ENCODE results near the gene SRGN.
"Not testable (repeated sequence)": the region's sequence is repeated elsewhere in the genome, so short reads cannot be mapped to it uniquely, and the experiment has no call there.

The SRGN gene, protein sequence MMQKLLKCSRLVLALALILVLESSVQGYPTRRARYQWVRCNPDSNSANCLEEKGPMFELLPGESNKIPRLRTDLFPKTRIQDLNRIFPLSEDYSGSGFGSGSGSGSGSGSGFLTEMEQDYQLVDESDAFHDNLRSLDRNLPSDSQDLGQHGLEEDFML

DNA sequence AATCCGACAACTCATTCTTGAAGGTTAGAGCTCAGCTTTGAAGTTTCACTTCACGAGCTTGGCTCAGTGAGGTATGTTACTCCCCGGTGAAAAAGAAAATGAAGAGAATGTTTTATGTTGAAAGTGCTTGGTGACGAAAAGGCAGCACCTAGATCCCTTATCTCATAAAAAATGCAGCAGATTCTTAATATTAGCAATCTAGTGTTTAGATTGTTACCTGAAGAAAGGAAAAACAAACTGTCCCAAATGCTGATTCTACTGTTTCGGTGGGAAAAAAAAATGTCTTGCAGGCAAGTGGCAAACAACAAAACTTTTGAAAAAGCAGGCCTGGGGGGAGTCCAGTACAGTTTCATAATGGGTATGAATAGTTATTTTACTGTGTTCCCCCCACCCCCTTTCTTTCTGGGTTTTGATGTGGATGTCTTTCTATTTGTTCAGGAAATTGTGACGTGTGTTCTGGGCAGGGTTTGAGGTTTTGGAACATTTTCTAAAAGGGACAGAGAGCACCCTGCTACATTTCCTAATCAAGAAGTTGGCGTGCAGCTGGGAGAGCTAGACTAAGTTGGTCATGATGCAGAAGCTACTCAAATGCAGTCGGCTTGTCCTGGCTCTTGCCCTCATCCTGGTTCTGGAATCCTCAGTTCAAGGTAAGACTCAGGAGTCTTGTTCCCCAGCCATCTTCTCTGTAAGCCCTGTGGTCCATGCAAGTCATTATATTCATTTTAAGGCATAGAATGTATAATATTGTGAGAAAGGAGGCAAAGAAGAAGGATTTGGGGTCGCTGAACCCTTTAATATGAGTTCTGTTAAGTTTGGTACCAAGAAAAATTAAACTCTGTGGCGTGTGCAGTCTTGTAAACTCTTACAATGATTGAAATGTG, at the start of gene SRGN:
Gene SRGN (plus strand): TSS at position 514 of the 881 bp plus-strand sequence. CDS start 55 bp downstream, at position 569.
- DNase-seq (ENCODE audit: low read depth), result peak; percentile 95

DNA sequence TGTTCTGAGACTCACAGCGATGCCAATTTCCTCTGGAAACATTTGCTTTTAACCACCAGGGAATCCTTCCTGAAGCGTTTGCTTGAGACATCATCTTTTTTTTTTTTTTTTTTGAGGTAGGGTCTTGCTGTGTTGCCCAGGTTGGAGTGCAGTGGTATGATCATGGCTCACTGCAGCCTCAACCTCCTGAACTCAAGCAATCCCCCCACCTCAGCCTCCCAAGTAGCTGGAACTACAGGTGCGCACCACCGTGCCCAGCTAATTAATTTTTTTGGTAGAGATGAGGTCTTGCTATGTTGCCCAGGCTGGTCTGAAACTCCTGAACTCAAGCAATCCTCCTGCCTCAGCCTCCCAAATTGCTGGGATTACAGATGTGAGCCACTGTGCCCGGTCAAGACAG, 47.0 kb upstream of the SRGN start:
- DNase-seq (ENCODE audit: low read depth), result not testable (repeated sequence)

DNA sequence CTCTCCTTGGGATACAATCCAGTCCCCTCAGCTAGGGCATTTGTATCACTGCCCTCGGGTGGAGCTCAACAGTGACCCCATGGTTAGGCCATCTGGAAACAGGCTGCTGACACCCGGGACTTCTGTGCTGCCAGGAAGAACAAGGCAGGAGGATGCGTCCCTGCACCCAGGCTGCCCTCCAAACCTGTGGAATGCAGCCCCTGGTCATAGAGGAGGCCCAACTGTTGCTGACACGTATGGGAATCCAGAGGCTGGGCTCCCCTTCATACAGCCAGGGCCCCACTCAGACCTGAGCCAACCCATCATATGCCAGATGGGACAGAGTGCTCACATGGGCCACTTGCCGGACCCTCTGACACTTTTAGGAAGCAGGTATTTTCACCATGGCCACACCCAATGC, 45.5 kb upstream of the SRGN start:
- DNase-seq (ENCODE audit: low read depth), result no peak

DNA sequence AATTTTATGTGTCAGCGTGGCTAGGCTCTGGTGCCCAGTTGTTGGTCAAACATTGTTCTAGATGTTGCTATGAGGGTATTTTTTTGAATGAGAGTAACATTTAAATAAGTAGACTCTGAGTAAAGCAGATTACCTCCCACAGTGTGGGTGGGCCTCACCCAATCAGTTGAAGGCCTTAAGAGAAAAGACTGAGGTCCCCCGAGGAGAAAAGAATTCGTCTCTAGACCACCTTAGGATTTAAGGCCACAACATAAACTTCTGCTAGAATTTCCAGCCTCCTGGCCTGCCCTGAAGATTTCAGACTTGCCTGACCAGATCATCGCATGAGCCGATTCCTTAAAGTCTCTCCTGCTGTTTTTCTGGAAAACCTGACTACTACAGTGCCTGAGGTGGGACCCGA, 45.1 kb upstream of the SRGN start:
- no peak for DNase-seq (ENCODE audit: low read depth)

DNA sequence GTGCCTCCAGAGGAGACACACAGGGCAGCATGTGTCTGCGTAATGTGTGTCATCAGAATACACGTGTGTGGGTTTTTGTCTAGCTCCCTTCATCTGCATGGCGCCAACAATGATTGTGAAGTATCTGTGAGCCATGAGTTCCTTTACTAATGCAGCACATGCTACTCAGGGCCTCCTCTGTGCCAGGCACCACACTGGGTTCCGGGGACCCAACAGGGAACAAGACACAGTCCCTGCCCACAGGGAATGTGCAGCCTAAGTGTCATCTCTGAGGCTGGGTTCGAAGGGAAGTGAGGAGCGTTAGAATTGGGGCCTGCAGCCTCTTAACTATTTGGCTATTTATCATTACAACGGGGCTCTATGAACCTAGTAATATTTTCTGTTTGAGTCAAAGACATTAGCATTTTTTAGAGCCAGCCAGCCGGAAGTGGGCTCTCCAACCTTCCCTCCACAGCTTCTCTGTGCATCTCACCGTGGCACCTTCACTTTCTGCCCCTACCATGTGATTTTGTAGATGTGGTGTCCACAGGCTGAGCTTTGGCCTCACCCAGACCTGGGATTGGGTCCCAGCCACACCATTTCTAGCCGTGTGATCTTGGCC, 43.9 kb upstream of the SRGN start:
- DNase-seq (ENCODE audit: low read depth), result no peak

DNA sequence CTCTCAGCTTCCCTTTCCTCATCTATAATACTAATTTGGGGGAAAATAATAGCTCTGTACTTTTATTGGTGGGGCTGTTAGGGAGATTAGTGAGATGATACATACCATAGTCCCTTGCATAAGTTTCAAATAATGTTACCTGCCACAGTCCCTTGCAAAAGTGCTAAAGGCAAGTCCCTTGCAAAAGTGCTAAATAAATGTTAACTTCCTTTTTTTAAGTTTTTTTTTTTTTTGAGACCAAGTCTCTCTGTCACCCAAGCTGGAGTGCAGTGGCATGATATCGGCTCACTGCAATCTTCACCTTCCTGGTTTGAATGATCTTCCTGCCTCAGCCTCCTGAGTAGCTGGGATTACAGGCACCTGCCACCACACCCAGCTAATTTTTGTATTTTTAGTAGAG, 43.4 kb upstream of the SRGN start:
- DNase-seq (ENCODE audit: low read depth), result no peak

DNA sequence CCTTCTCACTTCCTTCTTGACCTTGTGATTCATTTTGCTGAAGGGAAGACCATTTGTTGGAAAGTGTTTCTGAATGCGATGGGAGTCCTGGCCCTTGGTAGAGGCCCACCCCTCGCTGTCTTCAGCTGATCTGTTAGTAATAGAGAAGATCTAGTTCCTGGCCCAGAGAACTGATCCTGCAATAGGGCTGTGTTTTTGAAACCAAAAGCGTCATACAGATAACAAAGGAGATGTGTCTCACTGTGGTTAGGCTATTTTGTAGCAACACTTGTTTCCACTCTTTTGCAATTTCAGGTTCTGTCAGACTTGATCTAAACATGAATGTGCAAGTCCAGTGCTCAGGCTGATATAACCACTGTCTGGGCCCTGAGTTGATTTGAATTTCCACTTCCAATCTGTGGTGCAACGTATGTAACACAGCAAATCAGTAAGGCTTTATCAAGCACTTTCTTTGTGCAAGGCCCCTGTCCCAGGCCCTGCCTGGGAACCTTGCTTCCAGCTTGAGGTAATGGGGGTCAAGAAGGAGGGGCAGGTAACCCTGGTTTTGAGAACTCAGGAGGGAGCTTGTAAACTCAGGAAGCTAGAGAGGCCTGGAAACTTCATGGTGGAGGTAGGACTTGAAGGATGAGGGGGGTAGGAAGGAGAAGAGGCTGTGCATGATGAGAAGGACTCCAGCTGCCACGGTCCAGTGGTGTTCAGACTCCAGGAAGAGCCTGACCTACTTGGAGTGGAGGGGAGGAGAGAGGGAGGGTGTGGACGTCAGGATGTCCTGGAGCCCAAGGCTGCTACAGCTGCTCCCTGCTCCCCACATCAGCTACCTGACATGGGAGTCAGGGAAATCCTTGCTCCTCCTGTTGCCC, 42.2 kb upstream of the SRGN start:
- no peak for DNase-seq (ENCODE audit: low read depth)

DNA sequence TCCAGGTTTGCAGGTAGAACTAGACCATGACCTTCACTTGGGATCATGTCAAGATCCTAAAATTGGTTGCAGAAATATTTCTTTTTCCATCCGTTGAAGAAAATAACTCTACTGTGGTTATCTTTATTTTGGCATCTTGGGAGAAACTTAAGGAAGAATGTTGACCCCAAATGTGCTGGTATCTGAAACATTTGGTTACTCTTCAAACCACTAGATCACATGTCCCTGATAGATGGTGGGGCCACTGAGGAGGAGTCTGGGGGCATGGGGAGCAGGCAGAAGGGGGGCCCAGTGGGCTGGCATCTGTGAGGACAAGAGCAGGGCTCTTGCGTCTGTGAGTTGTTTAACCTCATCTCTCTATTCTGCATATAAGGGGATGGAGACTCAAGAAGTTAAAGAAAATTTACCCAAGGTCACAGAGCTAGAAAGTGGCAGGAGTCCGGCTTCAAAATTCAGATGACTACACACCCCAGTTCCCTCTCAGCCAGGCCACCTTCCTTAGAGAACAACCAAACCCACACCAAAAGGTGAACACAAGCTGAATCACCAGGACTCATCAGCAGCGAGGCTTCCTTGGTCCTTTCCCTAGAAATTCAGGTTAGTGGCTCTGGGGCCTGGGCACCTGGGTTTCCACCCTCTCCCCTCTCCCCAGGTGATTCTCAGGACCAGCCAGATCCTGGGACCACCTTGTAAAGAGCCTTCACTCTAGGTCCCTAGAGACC, 40.6 kb upstream of the SRGN start:
- DNase-seq (ENCODE audit: low read depth), result no peak

DNA sequence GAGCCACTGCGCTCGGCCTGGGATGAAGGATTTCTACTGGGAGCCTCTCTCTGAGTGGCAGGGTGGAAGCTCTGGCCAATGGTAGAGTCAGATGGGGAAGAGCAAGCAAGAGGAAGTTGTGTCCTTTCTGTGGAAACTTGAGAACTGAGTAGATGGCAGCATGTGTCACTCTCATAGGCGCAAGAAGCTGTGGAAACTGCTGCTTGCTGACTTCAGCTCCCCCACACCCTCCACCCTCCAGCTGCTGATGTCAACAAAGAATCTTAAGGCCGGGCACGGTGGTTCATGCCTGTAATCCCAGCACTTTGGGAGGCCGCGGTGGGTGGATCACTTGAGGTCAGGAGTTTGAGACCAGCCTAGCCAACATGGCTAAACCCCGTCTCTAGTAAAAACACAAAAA, 39.8 kb upstream of the SRGN start:
- DNase-seq (ENCODE audit: low read depth), result peak; percentile 48

DNA sequence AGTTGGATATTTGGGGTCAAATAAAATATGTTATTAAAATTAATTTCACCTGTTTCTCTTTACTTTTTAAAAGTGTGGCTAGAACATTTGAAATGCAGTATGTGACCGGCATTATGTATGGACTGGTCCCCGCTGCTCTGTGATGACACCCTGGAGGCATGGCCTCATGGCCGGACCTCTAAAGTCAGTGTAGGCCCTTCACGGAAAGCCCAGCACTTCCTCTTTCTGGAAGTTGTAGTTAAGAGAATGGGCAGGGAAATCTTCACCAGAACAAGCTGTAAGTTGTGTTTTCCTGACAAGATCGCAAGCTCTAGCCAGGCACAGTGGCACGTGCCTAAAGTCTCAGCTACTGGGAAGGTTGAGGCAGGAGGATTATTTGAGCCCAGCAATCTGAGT, 38.3 kb upstream of the SRGN start:
- DNase-seq (ENCODE audit: low read depth), result no peak

DNA sequence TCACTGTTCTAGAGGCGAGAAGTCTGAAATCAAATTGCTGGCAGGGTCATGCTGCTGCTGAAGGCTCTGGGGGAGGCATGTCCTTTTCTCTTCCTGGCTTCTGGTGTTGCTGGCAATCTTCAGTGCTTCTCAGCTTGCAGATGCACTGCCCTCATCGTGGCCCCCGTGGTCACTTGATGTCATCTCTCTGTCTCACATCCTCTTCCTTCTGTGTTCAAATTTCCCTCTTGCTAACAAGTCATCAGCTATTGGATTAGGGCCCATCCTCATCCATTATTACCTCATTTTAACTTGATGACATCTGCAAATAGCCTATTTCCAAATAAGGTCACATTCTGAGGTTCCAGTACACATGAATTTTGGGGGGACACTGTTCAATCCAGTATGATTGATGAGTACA, 36.6 kb upstream of the SRGN start:
- DNase-seq (ENCODE audit: low read depth), result peak; percentile 21

DNA sequence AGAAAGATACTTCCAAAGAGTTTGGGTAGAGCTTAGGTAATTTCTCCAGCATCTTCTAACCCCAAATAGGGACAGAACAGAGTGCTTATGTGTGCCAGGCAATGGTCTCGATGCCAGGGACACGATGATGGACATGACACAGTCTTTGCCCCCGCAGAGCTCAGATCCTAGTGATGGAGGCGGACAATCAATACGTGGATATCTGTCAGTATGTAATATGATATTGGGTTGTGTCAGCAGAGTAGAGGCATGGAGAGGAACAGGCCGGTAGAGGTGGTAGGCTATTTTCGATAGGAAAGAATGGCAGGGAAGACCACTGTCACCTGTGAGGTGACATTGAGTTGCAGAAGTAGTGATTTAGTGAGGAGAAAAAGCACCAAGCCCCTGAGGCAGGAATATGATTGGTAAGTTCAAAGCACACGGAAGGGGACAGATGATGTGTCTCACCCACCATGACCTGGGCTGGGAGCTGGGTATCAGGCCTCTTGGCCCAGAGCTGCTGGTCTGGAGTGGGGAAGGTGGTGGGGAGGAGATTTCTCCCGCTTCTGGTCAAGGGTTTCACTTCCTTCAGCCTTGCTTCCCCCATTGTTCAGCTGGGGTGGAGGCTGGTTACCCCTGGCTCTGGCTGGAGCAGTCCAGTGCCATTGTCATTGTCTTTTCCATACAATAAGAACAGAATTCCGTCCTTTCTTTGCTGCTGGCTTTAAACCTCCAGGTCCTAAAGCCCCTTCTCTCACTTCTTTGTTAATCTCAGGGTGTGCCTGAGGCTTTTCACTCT, 36.0 kb upstream of the SRGN start:
- no peak for DNase-seq (ENCODE audit: low read depth)

DNA sequence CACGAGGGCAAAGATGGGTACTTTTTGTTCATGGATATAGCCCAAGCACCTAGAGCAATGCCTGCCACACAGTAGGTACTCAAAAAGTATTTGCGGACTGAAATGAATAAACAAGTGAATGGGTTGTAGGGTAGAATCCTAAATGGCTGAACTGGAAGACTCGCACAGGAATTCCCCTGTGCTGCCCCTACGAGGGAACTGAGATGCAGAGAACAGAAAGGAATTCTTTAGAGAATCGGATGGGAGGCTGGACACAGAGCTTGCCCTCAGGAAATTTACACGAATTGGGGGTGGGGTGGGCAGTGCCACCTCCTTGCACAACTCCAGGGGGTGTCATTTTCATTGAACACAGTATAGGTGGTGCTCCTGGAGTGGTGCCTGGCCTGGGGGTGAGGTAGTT, 35.2 kb upstream of the SRGN start:
- no peak for DNase-seq (ENCODE audit: low read depth)

DNA sequence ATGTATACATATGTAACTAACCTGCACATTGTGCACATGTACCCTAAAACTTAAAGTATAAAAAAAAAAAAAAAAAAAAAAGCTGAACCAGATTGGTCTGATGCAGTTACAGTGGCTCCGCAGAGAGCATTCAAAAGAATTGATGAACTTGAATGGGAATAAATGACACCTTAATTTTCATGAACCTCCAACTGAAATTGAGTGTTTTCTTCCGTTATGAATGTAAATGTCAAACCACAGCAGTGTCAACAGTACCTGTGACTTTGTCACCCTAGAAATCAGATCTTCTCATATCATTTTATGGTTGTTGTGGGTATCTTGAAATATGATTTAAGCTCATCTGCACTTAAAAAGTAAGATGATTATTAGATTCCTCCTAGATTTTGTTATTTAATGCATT, 32.7 kb upstream of the SRGN start:
- DNase-seq (ENCODE audit: low read depth), result no peak

DNA sequence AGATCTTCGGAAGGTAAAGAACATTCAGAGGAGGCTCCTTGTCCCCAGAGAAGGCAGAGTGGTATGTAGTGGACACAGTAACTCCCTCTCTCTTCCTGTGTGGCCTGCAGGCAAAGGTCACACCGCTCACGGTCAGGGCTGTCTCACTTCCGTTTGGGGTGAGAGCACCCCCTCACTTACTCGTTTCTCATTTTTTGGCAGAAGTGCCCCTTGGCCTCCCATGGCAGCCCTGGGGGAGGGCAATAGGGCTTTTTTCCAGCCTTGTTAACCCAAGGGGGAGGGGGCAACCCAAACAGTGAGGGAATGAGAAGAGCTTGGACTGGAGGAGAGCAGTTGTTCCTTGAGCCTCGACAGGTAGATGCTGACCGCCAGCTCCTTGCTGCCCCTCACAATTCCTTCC, 31.8 kb upstream of the SRGN start:
- DNase-seq (ENCODE audit: low read depth), result no peak

DNA sequence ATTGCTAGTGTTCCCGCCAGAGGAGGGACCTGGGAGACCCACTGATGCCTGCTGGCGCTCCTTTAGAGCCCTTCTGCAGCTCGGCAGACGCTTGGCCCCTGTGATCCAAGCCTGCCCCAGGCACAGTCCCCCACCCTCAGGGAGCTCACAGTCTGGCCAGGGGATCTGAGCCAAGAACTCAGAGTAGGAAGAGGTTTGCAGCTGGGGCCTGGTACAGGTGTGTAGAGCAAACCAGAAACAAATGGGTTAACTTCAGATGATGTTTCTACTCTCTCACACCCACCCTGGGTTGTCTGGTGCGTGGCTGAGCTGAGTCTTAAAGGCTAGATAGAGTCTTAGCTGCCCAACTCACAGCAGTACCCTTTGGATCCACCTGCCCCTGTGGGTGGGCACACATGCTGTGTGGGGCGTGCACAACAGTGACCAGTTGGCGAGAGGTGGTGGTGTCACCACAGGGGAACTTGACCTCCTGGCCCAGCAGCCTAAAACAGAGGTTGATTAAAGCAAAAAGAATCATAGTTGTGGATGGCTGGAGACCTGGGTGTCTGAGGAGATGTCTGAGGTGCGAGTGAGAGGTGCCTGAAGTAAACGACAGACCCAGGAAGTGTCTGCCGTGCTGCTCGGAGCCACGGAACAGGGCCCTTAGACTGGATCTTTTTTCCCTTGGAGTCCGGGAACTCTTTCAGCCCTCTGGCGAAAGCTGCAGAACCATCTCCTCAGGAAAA, 31.2 kb upstream of the SRGN start:
- DNase-seq (ENCODE audit: low read depth), result no peak

DNA sequence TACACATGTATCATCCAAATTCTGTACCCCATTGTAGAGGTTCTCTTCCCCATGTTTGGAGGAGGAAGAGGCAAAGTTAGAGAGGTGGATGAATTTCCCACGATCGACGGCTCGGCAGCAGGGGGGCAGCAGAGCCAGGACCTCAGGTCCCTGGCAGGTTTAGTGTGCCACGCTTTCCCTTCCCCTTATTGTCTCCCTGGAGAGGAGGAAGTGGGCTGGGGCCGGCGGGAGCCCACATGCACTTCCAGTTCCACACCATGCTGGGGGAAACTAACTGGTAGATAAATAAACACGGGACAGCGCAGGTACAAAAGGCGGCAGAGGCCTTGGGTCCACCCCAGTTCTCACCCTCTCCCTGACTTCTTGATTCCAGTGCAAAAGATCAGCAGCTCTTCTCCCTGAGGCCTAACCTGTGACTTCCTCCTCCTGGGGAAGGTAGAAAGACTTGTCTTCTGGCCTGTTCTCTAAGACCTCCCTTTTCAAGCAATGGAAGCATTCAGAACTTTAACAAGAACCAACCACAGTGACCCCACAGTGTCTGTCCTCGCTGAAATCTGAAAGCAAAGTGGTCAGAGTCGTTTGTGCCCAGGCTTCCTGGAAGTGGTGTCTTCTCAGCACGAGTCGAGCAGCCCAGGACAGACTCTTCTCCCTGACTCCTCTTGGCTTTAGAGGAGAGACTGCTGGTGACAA, 30.5 kb upstream of the SRGN start:
- DNase-seq (ENCODE audit: low read depth), result no peak

DNA sequence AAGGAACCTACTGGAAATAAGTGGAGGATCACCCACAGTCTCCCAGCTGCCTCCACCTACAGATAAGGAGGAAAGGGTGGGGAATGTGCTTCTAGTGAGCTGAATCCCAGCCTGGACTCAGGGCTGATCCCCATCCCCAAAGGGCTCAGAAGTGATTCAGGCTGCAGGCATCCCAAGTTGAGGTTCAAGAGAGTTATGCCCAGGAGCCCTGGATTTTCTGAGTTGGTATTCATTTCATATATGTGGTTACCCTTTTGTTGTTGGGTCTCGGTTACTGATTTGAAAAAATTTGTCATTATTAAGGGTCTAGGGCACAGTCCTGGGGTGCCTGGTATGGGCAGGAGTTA, 30.0 kb upstream of the SRGN start:
- DNase-seq (ENCODE audit: low read depth), result no peak

DNA sequence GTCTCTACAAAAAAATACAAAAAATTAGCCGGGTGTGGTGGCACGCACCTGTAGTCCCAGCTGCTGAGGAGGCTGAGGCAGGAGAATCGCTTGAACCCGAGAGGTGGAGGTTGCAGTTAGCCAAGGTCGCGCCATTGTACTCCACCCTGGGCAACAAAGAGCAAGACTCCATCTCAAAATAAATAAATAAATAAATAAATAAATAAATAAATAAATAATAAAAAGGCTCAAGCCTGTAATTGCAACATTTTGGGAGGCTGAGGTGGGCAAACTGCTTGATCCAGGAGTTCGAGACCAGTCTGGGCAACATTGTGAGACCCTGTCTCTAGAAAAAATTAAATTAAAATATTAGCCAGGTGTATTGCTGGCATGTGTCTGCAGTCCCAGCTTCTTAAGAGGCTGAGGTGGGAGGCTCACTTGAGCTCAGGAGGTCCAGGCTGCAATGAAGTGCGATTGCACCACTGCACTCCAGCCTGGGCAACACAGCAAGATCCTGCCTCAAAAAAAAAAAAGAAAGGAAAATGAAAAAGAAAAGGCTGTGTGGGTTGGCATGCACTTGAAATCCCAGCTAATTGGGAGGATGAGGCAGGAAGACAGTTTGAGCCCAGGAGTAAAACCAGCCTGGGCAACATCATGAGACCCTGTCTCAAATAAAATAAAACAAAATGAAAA, 27.6 kb upstream of the SRGN start:
- no peak for DNase-seq (ENCODE audit: low read depth)
